Upper lobe of right lung (tissue), 1 donor: Measurements from ENCODE around the gene OPCML. TPM values are rescaled to one million over a fixed set of nuclear protein-coding genes. Genes with fewer than 3 reads are reported as not detected.
A peak's percentile ranks its signal among the peaks of the same experiment; 100 is the strongest.

Experiments
- ATAC-seq: fragments of 200-7000 bp; cut with Tn5 transposase; one replicate; pipeline ENCODE4 v1.9.1; 2020; ENCODE audit warnings: mild to moderate bottlenecking, moderate library complexity
- DNase-seq: peaks from one replicate; pipeline ENCODE4 v3.0.0-alpha.2; 2020
- H3K27ac ChIP-seq: fragments of 200-600 bp; one replicate; pipeline ENCODE4 v1.8.0; 2022
- H3K27me3 ChIP-seq: fragments of 200-600 bp; one replicate; pipeline ENCODE4 v1.8.0; 2022; ENCODE audit warnings: mild to moderate bottlenecking
- H3K36me3 ChIP-seq: fragments of 200-600 bp; one replicate; pipeline ENCODE4 v1.8.0; 2022
- H3K4me1 ChIP-seq: fragments of 200-600 bp; one replicate; pipeline ENCODE4 v1.8.0; 2022
- H3K4me3 ChIP-seq: fragments of 200-600 bp; one replicate; pipeline ENCODE4 v1.8.0; 2022; ENCODE audit warnings: mild to moderate bottlenecking
- H3K9me3 ChIP-seq: fragments of 200-600 bp; one replicate; pipeline ENCODE4 v1.8.0; 2022
- CTCF ChIP-seq: fragments of 200-600 bp; IDR thresholded peaks from one replicate; pipeline ENCODE4 v1.8.0; 2022; ENCODE audit warnings: antibody characterized with exemption
- intact Hi-C: fragments of 100-400 bp; cut with DNase I; formaldehyde crosslinking; loops from one replicate; pipeline ENCODE4 v1.11.0; 2022
- total RNA-seq: library from RNA; stranded (reverse); fragmentation: NEBNext Ultra II Directional; extraction: Animal tissue kit (Norgen Biotek cat#: 25700); gene quantifications from one replicate; pipeline ENCODE4 v1.2.1, GENCODE V29; 2021
- donor health status: DM: no; HTN: yes; CAD: no; lungs with severe emphysema.

OPCML gene
- total RNA-seq, 1 donor from 2014 or later = not detected

GRCh38 chr11:132743601-132744000 lies 788.7 kb downstream of the OPCML start:
- Histone ChIP-seq H3K27ac (no peak overlapping the region), H3K36me3 (no peaks in the 10 kb centered on the region), H3K27me3 (no peaks in the 10 kb centered on the region), H3K9me3 (no peaks in the 10 kb centered on the region), H3K4me1 (no peaks in the 10 kb centered on the region), H3K4me3 (no peak overlapping the region)
- DNase-seq (no peak), ATAC-seq (no peak)
- no peak for TF ChIP-seq CTCF
- intact Hi-C loops = no loop called here

DNA sequence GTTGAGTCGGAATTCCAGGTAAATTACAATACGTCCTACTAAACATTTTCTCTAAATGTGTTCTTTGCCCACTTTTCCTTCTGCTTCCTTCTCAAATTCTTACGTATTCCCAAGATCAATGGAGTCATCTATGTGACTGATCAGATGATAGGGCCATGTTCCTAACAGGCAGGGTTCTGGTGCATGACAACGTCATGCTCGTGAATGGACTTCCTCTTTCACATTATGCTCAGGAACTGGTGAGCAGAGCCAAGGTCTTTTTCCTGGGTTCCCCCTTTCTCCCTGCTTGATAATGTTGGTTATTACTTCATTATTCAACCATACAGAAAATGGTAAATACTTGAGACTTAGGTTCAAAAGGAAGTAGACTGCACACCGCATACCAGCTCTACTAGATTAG lies 789.4 kb downstream of the OPCML start:
- DNase-seq = no peak
- H3K4me3 ChIP-seq = no peak overlapping the region
- ATAC-seq = no peak
- no peaks in the 10 kb centered on the region for H3K9me3 ChIP-seq
- H3K36me3 ChIP-seq = no peaks in the 10 kb centered on the region
- H3K27ac ChIP-seq = no peak overlapping the region
- H3K27me3 ChIP-seq = no peaks in the 10 kb centered on the region
- no peaks in the 10 kb centered on the region for H3K4me1 ChIP-seq
- no peak for TF ChIP-seq CTCF
- intact Hi-C loops = no loop called here

DNA sequence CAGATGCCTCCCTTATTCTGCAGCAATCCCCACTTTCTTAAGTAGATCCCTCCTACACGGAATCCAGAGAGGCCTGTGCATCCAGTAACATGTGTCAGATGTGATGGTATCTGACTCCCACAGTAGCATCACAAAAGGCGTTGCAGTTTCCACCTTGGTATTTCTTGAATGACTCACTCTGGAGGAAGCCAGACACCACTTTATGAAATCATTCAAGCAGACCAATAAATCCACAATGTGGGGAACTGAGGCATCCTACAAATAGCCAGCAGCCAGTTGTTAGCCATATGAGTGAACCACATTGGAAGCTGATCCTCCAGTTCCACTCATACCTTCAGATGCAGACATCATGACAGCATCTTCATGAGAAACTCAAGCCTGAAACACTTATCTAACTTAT lies 798.1 kb downstream of the OPCML start:
- no peak overlapping the region for H3K4me3 ChIP-seq

DNA sequence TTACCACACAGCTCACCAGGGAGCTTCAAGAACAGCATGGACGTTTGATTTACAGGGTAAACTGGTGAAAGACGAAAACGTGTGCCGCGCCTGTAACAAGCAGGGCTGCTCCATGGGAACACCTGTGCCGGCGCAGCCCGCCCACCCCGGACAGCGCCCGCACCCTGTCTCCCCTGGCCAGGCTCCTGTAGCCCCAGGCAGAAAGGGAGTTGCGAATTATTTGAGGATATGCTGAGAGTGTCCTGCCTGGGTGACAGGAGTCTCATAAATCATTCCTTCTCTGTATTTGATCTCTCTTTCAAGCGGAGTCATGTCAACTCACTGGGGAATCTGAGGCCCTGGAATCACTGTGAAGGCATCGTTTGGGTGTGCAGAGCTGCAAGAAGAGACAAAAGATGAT lies 804.3 kb downstream of the OPCML start:
- Histone ChIP-seq H3K27ac (no peak overlapping the region), H3K27me3 (no peaks in the 10 kb centered on the region), H3K9me3 (no peaks in the 10 kb centered on the region), H3K36me3 (no peaks in the 10 kb centered on the region), H3K4me3 (no peak overlapping the region), H3K4me1 (no peaks in the 10 kb centered on the region)
- no peak for DNase-seq
- no peak for TF ChIP-seq CTCF
- peak; percentile 14 for ATAC-seq
- intact Hi-C loops = no loop called here

More for the DNA sequence above, 798.1 kb downstream of the OPCML start:
- DNase-seq = no peak
- no peaks in the 10 kb centered on the region for H3K4me1 ChIP-seq
- no peaks in the 10 kb centered on the region for H3K9me3 ChIP-seq
- intact Hi-C loops = no loop called here
- H3K27ac ChIP-seq = no peak overlapping the region
- no peaks in the 10 kb centered on the region for H3K36me3 ChIP-seq
- no peaks in the 10 kb centered on the region for H3K27me3 ChIP-seq
- no peak for ATAC-seq
- TF ChIP-seq CTCF = no peak

GRCh38 chr11:132721526-132721925 lies 810.8 kb downstream of the OPCML start:
- H3K27me3 ChIP-seq = no peaks in the 10 kb centered on the region
- intact Hi-C loops = no loop called here

More at GRCh38 chr11:132721526-132721925, 810.8 kb downstream of the OPCML start:
- Histone ChIP-seq H3K4me1 (no peaks in the 10 kb centered on the region), H3K36me3 (no peaks in the 10 kb centered on the region), H3K9me3 (no peaks in the 10 kb centered on the region), H3K4me3 (no peak overlapping the region), H3K27ac (no peak overlapping the region)
- ATAC-seq = no peak
- no peak for DNase-seq
- TF ChIP-seq CTCF = no peak
